Tibial nerve (tissue), 4 donors: ENCODE results near the gene PPIH. TPM values are rescaled to one million over a fixed set of nuclear protein-coding genes. Genes with fewer than 3 reads are reported as not detected.
"Not testable (repeated sequence)": the region's sequence is repeated elsewhere in the genome, so short reads cannot be mapped to it uniquely, and the experiment has no call there.

ENCODE experiments used
- DNase-seq, 2 donors: peaks; one replicate each; pipeline ENCODE4 v3.0.0-alpha.2; 2019; ENCODE audit warnings: low spot score in 2 of 2
- H3K27ac ChIP-seq, 4 donors: fragments of 200-600 bp; sonication (generic) in 3 of 4; one replicate each; pipeline ENCODE4 v1.5.1; 2017 to 2019; ENCODE audit warnings: mild to moderate bottlenecking in 1 of 4
- H3K27me3 ChIP-seq, 2 donors: fragments of 200-600 bp; sonication (generic) in 1 of 2; one replicate each; pipeline versions ENCODE4 v1.5.1 to v1.6.0; 2017 to 2019
- H3K36me3 ChIP-seq, 3 donors: fragments of 200-600 bp; sonication (generic); one replicate each; pipeline ENCODE4 v1.5.1; 2018 to 2019
- H3K4me1 ChIP-seq, 4 donors: fragments of 200-600 bp; sonication (generic) in 3 of 4; one replicate each; pipeline ENCODE4 v1.5.1; 2017 to 2019
- H3K4me3 ChIP-seq, 4 donors: fragments of 200-600 bp; sonication (generic) in 3 of 4; one replicate each; pipeline ENCODE4 v1.5.1; 2017 to 2019; ENCODE audit warnings: mild to moderate bottlenecking in 1 of 4, moderate library complexity in 1 of 4
- H3K9me3 ChIP-seq, 4 donors: fragments of 200-600 bp; sonication (generic) in 3 of 4; one replicate each; pipeline ENCODE4 v1.5.1; 2017 to 2019
- EP300 ChIP-seq, 2 donors: sonication (generic); formaldehyde crosslinking; IDR thresholded peaks; one replicate each; pipeline ENCODE4 v1.6.1; 2017; ENCODE audit warnings: antibody characterized with exemption in 2 of 2, mild to moderate bottlenecking in 1 of 2
- POLR2A ChIP-seq, 2 donors: fragments of 450-650 bp; IDR thresholded peaks; one replicate each; pipeline ENCODE4 v1.6.1; 2017; ENCODE audit warnings: antibody characterized with exemption in 2 of 2, mild to moderate bottlenecking in 2 of 2, moderate library complexity in 2 of 2
- WGBS, 2 donors: methylation state at CpG; one replicate each; pipeline ENCODE4 v1.1.5; 2018; 5-methylcytosine and 5-hydroxymethylcytosine counted together
- total RNA-seq, 4 donors: library from RNA; depleted of rRNA; stranded (reverse); fragments of >200 nt; gene quantifications; one replicate each; pipeline ENCODE4 v1.1.0, GENCODE V29; 2016
- TF ChIP-seq, protein P1 (sequence below), 5 experiments: fragments of 200-600 bp in 3 of 5; fragments of 450-650 bp in 2 of 5; sonication (generic) in 3 of 5; IDR thresholded peaks; one replicate each; pipeline ENCODE4 v1.5.1; 2016 to 2019; ENCODE audit warnings: antibody characterized with exemption in 5 of 5, mild to moderate bottlenecking in 3 of 5, moderate library complexity in 2 of 5

PPIH gene
- total RNA-seq, 4 donors from 2014 or later = 22.4 to 33.6 (median 28.1) TPM

DNA sequence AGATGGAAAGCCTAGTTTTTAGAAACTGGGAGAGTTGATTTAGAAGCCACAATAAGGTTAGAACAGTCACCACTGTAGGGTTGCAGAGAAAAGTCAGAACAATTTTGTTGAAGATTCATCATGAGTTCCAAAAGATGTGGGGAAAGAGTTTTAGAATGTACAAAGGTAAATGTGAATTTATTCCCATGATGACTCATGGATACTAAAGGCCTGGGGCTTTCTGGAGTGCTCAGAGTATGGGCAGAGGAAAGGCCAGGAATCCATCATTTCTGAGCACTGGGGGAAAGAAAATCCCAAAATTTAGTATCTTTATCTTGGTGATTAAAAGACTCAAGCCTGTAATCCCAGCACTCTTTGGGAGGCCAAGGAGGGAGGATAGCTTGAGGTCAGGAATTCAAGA, 41.8 kb downstream of the PPIH start:
- H3K27ac ChIP-seq = no peak overlapping the region
- peaks cover 0 to 88% (median 10%) of the 10 kb centered on the region in 3 donors for H3K36me3 ChIP-seq
- H3K9me3 ChIP-seq = no peaks in the 10 kb centered on the region
- no peak overlapping the region for H3K4me3 ChIP-seq
- TF ChIP-seq POLR2A (IDR thresholded peaks at IDR 0.05) = no peak
- TF ChIP-seq, protein P1, sequence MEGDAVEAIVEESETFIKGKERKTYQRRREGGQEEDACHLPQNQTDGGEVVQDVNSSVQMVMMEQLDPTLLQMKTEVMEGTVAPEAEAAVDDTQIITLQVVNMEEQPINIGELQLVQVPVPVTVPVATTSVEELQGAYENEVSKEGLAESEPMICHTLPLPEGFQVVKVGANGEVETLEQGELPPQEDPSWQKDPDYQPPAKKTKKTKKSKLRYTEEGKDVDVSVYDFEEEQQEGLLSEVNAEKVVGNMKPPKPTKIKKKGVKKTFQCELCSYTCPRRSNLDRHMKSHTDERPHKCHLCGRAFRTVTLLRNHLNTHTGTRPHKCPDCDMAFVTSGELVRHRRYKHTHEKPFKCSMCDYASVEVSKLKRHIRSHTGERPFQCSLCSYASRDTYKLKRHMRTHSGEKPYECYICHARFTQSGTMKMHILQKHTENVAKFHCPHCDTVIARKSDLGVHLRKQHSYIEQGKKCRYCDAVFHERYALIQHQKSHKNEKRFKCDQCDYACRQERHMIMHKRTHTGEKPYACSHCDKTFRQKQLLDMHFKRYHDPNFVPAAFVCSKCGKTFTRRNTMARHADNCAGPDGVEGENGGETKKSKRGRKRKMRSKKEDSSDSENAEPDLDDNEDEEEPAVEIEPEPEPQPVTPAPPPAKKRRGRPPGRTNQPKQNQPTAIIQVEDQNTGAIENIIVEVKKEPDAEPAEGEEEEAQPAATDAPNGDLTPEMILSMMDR (IDR thresholded peaks at IDR 0.05) = no peak
- TF ChIP-seq EP300 (IDR thresholded peaks at IDR 0.05) = no peak
- H3K4me1 ChIP-seq = peaks cover 0 to 3% (median 0%) of the 10 kb centered on the region in 4 donors
- DNase-seq = no peak
- H3K27me3 ChIP-seq = no peaks in the 10 kb centered on the region

DNA sequence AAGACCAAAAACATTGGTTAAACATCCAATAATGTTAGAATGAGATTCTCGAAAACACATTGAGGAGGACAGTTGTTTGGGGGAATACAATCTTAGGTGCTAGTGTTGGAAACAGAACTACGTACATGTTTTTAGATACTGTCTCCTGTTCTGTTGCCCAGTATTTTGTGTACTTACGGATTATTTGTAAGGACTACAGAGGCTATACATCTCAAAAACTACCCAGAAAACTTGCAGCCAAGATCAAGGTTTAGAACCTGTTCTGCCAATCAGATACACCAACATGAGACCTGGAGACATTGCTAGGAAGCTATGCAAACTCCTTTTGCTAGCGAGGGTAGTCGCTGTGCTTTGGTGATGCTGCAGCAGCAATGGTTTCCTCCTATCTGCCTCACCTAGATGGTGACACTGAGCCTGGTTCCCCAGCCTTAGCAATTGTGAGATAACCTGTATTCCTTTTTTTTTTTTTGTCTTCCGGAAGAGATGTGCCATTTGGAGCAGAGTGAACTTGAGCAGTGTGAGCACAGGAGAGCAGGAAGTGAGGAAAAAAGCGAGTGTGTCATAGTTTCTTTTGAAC, 45.8 kb downstream of the PPIH start:
- Histone ChIP-seq H3K27ac (no peak overlapping the region), H3K27me3 (no peaks in the 10 kb centered on the region), H3K4me3 (no peak overlapping the region), H3K9me3 (peaks cover 0 to 6% (median 0%) of the 10 kb centered on the region in 4 donors), H3K4me1 (no peaks in the 10 kb centered on the region), H3K36me3 (peaks cover 0 to 99% (median 11%) of the 10 kb centered on the region in 3 donors)
- WGBS, 2 donors = 82 to 87% methylated on average over 7 of the region's 7 CpGs
- TF ChIP-seq, protein P1 (IDR thresholded peaks at IDR 0.05) = no peak
- TF ChIP-seq POLR2A (IDR thresholded peaks at IDR 0.05) = no peak
- TF ChIP-seq EP300 (IDR thresholded peaks at IDR 0.05) = no peak
- no peak for DNase-seq

DNA sequence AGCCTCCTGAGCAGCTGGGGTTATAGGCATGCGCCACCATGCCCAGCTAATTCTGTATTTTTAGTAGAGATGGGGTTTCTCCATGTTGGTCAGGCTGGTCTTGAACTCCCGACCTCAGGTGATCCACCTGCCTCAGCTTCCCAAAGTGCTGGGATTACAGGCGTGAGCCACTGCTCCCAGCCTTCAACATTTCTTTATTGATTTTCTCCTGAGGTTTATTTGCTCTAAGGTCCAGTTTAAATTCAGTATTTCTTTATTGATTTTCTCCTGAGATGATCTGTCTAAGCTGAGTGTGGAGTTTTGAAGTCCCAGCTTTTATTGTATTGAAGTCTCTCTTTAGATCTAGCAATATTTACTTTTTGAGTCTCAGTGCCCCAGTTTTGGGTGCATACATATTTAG, 54.6 kb downstream of the PPIH start:
- 98 to 100% methylated on average over 3 of the region's 3 CpGs for WGBS, 2 donors

DNA sequence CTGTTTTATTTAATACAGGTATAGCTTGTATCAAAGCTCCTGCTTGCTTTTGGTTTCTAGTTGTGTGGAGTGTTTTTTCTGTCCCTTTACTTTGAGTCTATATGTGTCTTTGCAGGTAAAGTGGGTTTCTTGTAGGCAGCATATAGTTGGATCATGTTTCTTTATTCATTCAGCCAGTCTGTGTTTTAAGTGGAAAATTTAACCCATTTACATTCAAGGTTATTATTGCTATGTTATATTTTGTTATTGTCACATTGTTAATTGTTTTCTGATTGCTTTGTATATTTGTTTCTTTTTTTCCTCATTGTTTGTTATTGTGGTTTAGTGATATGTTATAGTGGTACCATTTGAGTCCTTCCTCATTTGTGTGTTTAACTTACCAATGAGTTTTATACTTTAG, 55.1 kb downstream of the PPIH start:
- DNase-seq = no peak
- Histone ChIP-seq H3K27ac (no peak overlapping the region), H3K27me3 (no peaks in the 10 kb centered on the region), H3K4me3 (no peak overlapping the region), H3K4me1 (no peaks in the 10 kb centered on the region), H3K9me3 (peaks cover 0 to 23% (median 3%) of the 10 kb centered on the region in 4 donors), H3K36me3 (peaks cover 0 to 83% (median 0%) of the 10 kb centered on the region in 3 donors)
- TF ChIP-seq POLR2A (IDR thresholded peaks at IDR 0.05) (no peak), EP300 (IDR thresholded peaks at IDR 0.05) (no peak)
- TF ChIP-seq, protein P1 (IDR thresholded peaks at IDR 0.05) = no peak

More for the DNA sequence above, 54.6 kb downstream of the PPIH start:
- Histone ChIP-seq H3K36me3 (peaks cover 0 to 83% (median 0%) of the 10 kb centered on the region in 3 donors), H3K9me3 (peaks cover 0 to 23% (median 3%) of the 10 kb centered on the region in 4 donors)
- H3K27ac ChIP-seq, H3K4me3 ChIP-seq, DNase-seq, H3K27me3 ChIP-seq, H3K4me1 ChIP-seq: not testable (repeated sequence)

DNA sequence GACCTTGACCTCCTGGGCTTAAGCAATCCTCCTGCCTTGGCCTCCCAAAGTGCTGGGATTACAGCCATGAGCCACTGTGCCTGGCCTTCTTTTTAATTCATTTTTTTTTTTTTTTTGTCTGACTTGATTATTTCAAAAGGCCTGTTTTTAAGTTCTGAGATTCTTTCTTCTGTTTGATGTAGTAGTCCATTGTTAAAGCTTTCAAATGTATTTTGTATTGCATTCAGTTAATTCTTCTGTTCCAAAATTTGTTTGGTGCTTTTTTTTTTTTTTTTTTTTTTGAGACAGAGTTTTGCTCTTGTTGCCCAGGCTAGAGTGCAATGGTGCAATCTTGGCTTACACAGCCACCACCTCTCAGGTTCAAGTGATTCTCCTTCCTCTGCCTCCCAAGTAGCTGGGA, 56.2 kb downstream of the PPIH start:
- Histone ChIP-seq H3K9me3 (peaks cover 0 to 23% (median 3%) of the 10 kb centered on the region in 4 donors), H3K36me3 (peaks cover 0 to 78% (median 0%) of the 10 kb centered on the region in 3 donors)
- H3K27me3 ChIP-seq, H3K4me3 ChIP-seq, DNase-seq, H3K4me1 ChIP-seq, H3K27ac ChIP-seq: not testable (repeated sequence)

DNA sequence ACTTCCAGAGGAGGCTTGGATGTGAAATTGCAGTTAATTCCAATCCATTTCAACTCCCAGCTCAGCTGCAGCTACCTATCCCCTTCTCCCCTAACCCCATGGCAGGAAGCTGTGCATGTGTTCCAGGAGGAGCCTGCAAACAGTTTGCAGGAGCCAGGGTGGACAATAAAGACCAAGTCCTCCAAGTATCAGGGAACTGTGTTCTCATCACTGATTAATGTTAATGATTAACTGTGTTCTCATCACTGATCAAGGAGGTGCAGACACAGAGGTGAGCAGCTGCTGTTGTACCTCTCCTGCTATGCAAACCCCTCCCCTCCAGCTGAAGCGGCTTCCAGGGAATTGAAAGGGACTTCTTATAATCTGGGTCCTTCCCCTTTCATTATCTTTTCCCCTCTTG, 62.6 kb downstream of the PPIH start:
- Histone ChIP-seq H3K9me3 (no peaks in the 10 kb centered on the region), H3K27ac (no peak overlapping the region), H3K27me3 (no peaks in the 10 kb centered on the region), H3K4me1 (no peaks in the 10 kb centered on the region), H3K4me3 (no peak overlapping the region), H3K36me3 (peaks cover 0 to 19% (median 0%) of the 10 kb centered on the region in 3 donors)
- 89 to 95% methylated on average over 1 of the region's 1 CpG for WGBS, 2 donors
- DNase-seq = no peak
- no peak for TF ChIP-seq POLR2A (IDR thresholded peaks at IDR 0.05)
- TF ChIP-seq EP300 (IDR thresholded peaks at IDR 0.05) = no peak
- TF ChIP-seq, protein P1 (IDR thresholded peaks at IDR 0.05) = no peak
